H1 (cell line): ENCODE results near the gene JAK2. TPM values are rescaled to one million over a fixed set of nuclear protein-coding genes. Genes with fewer than 3 reads are reported as not detected.

Source experiments
- USF2 ChIP-seq: IDR thresholded peaks from 2 replicates; pipeline ENCODE4 v1.6.1; 2011; ENCODE audit warnings: low read length, improper control_type of control experiment
- polyA plus RNA-seq, 7 experiments: library from polyadenylated mRNA; depleted of rRNA in 3 of 7; stranded (reverse) in 5 of 7; unstranded in 2 of 7; fragments of >200 nt in 5 of 7; fragments of 200-250 nt in 2 of 7; gene quantifications; 1 replicate in 5 of 7; 2 replicates in 1 of 7; 4 replicates in 1 of 7; pipeline versions ENCODE4 v1.2.1 to v1.2.3, GENCODE V29; 2011 to 2013; ENCODE audit warnings: missing spikeins in 2 of 7, mixed read lengths in 2 of 7
- total RNA-seq: library from RNA; stranded (reverse); fragmentation: NEBNext Ultra II Directional; extraction: Animal tissue kit (Norgen Biotek cat#: 25700); gene quantifications from 2 replicates; pipeline ENCODE4 v1.2.1, GENCODE V29; 2021

The JAK2 gene
- total and polyA plus RNA-seq, 2 of the 8 experiments (the other 6 are each of a cell fraction or from before 2014, with no cell fraction given): 0.50 to 2.1 TPM

- TF ChIP-seq USF2: no peak
- TF ChIP-seq, all 59 proteins: peak for 0
These were observed 17.5 kb upstream of the JAK2 start (continued) for GRCh38 chr9:4967523-4967922.
